MM.1S (cell line): Measurements from ENCODE around the gene AASS.
"Not testable (repeated sequence)": the region's sequence is repeated elsewhere in the genome, so short reads cannot be mapped to it uniquely, and the experiment has no call there.

Experiments used
- DNase-seq: peaks from one replicate; pipeline ENCODE4 v3.0.0-alpha.2; 2015
- H2AFZ ChIP-seq: fragments of 300-600 bp; sonication (generic); 2 replicates; pipeline ENCODE4 v1.6.0; 2016; ENCODE audit warnings: antibody characterized with exemption, low read length
- H3F3A ChIP-seq: fragments of 300-600 bp; sonication (generic); 2 replicates; pipeline ENCODE4 v1.6.1; 2016; ENCODE audit warnings: mild to moderate bottlenecking, antibody characterized with exemption, low read length, moderate library complexity, mixed read lengths; ENCODE audit not compliant: insufficient read depth
- H3K27ac ChIP-seq: fragments of 300-600 bp; sonication (generic); 2 replicates; pipeline ENCODE4 v1.5.1; 2016; ENCODE audit warnings: mild to moderate bottlenecking, low read length
- H3K27me3 ChIP-seq: fragments of 300-600 bp; sonication (generic); replicated peaks from 2 replicates; pipeline ENCODE4 v1.6.0; 2016; ENCODE audit warnings: low read length; ENCODE audit not compliant: insufficient read depth
- H3K36me3 ChIP-seq: fragments of 300-600 bp; sonication (generic); replicated peaks from 2 replicates; pipeline ENCODE4 v1.6.1; 2016; ENCODE audit warnings: mild to moderate bottlenecking, low read length, mixed read lengths; ENCODE audit not compliant: insufficient read depth
- H3K4me1 ChIP-seq: fragments of 300-600 bp; sonication (generic); 2 replicates; pipeline ENCODE4 v1.6.1; 2016; ENCODE audit warnings: low read length, mixed read lengths
- H3K4me2 ChIP-seq: fragments of 300-600 bp; sonication (generic); 2 replicates; pipeline ENCODE4 v1.6.0; 2016; ENCODE audit warnings: low read depth, low read length
- H3K4me3 ChIP-seq: fragments of 300-600 bp; sonication (generic); 2 replicates; pipeline ENCODE4 v1.5.1; 2016; ENCODE audit warnings: low read length, mixed read lengths
- H3K79me2 ChIP-seq: fragments of 300-600 bp; sonication (generic); 2 replicates; pipeline ENCODE4 v1.6.1; 2016; ENCODE audit warnings: mixed run types, low read length, mixed read lengths
- H3K9ac ChIP-seq: fragments of 300-600 bp; sonication (generic); 2 replicates; pipeline ENCODE4 v1.6.1; 2016; ENCODE audit warnings: low read length, mixed read lengths
- H3K9me2 ChIP-seq: fragments of 300-600 bp; sonication (generic); replicated peaks from 2 replicates; pipeline ENCODE4 v1.6.1; 2016; ENCODE audit warnings: mild to moderate bottlenecking, low read length, mixed read lengths; ENCODE audit not compliant: insufficient read depth
- H3K9me3 ChIP-seq: fragments of 300-600 bp; sonication (generic); replicated peaks from 2 replicates; pipeline ENCODE4 v1.6.1; 2016; ENCODE audit warnings: mild to moderate bottlenecking, low read length, mixed read lengths; ENCODE audit not compliant: insufficient read depth
- H4K20me1 ChIP-seq: fragments of 300-600 bp; sonication (generic); 2 replicates; pipeline ENCODE4 v1.6.1; 2016; ENCODE audit warnings: mild to moderate bottlenecking, low read length, moderate library complexity, mixed read lengths; ENCODE audit not compliant: insufficient read depth
- CTCF ChIP-seq: fragments of 300-600 bp; sonication (generic); IDR thresholded peaks from 2 replicates; pipeline ENCODE4 v1.5.1; 2016; ENCODE audit warnings: antibody characterized with exemption, low read length, mixed read lengths
- EZH2 ChIP-seq: fragments of 300-600 bp; sonication (generic); optimal IDR thresholded peaks from 2 replicates; pipeline ENCODE3; 2017; ENCODE audit warnings: low read depth, mild to moderate bottlenecking, antibody characterized with exemption, low read length, mixed read lengths
- EZH2phosphoT487 ChIP-seq: fragments of 300-600 bp; sonication (generic); IDR thresholded peaks from 2 replicates; pipeline ENCODE4 v1.6.1; 2018; ENCODE audit warnings: antibody characterized with exemption, low read length

AASS gene

GRCh38 chr7:122136078-122136477 is 8.0 kb downstream of the AASS start:
- Histone ChIP-seq H3K36me3 (no peaks in the 10 kb centered on the region), H3K79me2 (no peaks in the 10 kb centered on the region), H3K27ac (no peak overlapping the region), H3K9ac (no peak overlapping the region), H3K4me2 (no peak overlapping the region), H3K27me3 (no peaks in the 10 kb centered on the region), H3K9me2 (no peaks in the 10 kb centered on the region), H3K4me1 (peaks cover 8% of the 10 kb centered on the region; the same call in 1 of the 2 replicates), H3K9me3 (no peaks in the 10 kb centered on the region), H4K20me1 (no peaks in the 10 kb centered on the region), H2AFZ (no peak overlapping the region), H3K4me3 (no peak overlapping the region), H3F3A (no peaks in the 10 kb centered on the region)
- no peak for DNase-seq
- TF ChIP-seq EZH2 (no peak), EZH2phosphoT487 (no peak), CTCF (no peak)

- Histone ChIP-seq H3K4me3 (no peak overlapping the region), H3K79me2 (no peaks in the 10 kb centered on the region), H3K27me3 (no peaks in the 10 kb centered on the region), H3K9me3 (no peaks in the 10 kb centered on the region), H3K4me1 (peaks cover 8% of the 10 kb centered on the region; the same call in 1 of the 2 replicates), H3K9ac (no peak overlapping the region), H3K4me2 (no peak overlapping the region), H3K27ac (no peak overlapping the region), H4K20me1 (no peaks in the 10 kb centered on the region), H2AFZ (no peak overlapping the region), H3K36me3 (no peaks in the 10 kb centered on the region), H3K9me2 (no peaks in the 10 kb centered on the region), H3F3A (no peaks in the 10 kb centered on the region)
- DNase-seq, result no peak
- TF ChIP-seq EZH2 (no peak), EZH2phosphoT487 (no peak), CTCF (no peak)
Observed at GRCh38 chr7:122135275-122135674, 8.8 kb downstream of the AASS start.

DNA sequence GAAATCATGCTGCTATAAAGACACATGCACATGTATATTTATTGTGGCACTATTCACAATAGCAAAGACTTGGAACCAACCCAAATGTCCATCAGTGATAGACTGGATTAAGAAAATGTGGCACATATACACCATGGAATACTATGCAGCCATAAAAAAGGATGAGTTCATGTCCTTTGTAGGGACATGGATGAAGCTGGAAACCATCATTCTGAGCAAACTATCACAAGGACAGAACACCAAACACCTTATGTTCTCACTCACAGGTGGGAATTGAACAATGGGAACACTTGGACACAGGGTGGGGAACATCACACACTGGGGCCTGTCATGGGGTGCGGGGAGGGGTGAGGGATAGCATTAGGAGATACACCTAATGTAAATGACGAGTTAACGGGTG is 9.3 kb downstream of the AASS start:
- not testable (repeated sequence) for H3K79me2 ChIP-seq, H4K20me1 ChIP-seq, H3F3A ChIP-seq, DNase-seq, H3K9me3 ChIP-seq, H2AFZ ChIP-seq, H3K36me3 ChIP-seq, H3K9ac ChIP-seq, H3K27ac ChIP-seq, H3K27me3 ChIP-seq, H3K4me3 ChIP-seq, H3K9me2 ChIP-seq, H3K4me2 ChIP-seq, H3K4me1 ChIP-seq

- H2AFZ ChIP-seq, result no peak overlapping the region
- no peak overlapping the region for H3K9ac ChIP-seq
- H4K20me1 ChIP-seq, result no peaks in the 10 kb centered on the region
- H3K36me3 ChIP-seq, result no peaks in the 10 kb centered on the region
- H3K79me2 ChIP-seq, result no peaks in the 10 kb centered on the region
- H3K27ac ChIP-seq, result no peak overlapping the region
- H3K27me3 ChIP-seq, result no peaks in the 10 kb centered on the region
- no peaks in the 10 kb centered on the region for H3K9me3 ChIP-seq
- H3K4me3 ChIP-seq, result no peak overlapping the region
- peaks cover 8% of the 10 kb centered on the region; the same call in 1 of the 2 replicates for H3K4me1 ChIP-seq
- no peaks in the 10 kb centered on the region for H3F3A ChIP-seq
- no peak for DNase-seq
- no peak overlapping the region for H3K4me2 ChIP-seq
- H3K9me2 ChIP-seq, result no peaks in the 10 kb centered on the region
- TF ChIP-seq EZH2, result no peak
- TF ChIP-seq EZH2phosphoT487, result no peak
- no peak for TF ChIP-seq CTCF
Observed at GRCh38 chr7:122133477-122133876, 10.6 kb downstream of the AASS start.
